Measurements from ENCODE around the gene CBFB.
"Not testable (repeated sequence)": the region's sequence is repeated elsewhere in the genome, so short reads cannot be mapped to it uniquely, and the experiment has no call there.

The CBFB gene

DNA sequence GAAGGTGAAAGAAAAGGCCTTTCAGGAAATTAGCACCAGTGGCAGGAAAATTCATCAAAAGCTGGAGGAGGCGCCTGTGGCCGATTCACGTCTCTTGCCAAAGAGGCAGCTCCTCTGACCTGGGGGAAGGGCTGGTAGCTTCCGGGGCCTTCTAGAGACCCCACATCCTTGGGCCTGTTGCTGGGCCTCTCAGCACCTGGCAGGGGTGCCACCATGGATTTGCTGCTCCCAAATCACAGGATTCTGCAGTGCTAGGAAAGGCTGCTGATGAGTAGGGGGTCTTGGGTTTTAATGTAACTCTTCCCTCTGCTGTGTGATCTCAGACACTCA, 11.6 kb upstream of the CBFB start:
- no peak for DNase-seq

DNA sequence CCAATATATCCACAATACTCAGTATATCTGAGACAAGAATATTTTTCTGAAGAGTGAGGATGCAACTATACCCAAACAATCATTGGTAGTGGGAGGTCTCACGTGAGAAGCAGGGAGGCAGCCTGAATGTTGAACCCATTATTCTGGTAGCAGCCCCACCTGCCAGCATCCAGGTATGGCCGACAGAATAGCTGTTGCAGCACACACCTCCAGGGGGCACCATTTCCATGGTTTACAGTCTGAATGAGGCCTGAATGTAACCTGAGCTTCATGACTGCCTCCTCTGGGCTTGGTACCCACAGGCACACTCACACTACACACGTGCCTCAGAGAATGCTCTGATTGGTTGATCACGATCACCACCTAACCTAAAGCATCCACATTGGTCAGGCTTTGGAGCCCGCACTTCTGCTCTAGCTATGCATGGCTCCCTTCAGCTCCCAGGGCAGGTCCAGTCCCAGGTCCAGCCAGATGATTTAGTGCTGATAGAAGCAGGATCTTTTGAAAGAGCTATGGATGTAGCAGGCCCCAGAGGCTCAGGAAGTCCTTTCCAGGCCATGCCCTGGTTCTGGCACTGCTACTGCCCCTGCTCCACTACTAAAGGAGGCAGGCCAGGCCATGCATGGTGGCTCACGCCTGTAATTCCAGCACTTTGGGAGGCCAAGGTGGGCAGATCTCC, 11.0 kb upstream of the CBFB start:
- DNase-seq, result peak; percentile 42 to 80

DNA sequence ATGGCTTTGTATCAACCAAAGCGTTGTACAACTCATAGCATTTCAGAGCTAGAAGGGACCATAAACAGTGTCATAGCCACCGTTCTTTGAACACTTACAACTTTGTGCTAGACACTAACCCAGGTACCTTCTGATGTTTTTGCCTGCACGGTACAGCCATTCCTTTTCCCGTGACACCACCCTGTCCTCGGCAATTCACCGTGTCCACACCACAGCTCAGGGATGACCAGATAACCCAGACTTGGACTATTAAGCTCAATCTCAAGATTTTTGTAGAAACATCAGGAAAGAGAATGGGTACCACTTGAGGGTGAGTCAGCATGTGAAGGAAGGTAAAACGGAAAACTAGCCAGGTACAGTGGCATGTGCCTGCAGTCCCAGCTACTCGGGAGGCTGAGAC, 9.8 kb upstream of the CBFB start:
- no peak for DNase-seq

DNA sequence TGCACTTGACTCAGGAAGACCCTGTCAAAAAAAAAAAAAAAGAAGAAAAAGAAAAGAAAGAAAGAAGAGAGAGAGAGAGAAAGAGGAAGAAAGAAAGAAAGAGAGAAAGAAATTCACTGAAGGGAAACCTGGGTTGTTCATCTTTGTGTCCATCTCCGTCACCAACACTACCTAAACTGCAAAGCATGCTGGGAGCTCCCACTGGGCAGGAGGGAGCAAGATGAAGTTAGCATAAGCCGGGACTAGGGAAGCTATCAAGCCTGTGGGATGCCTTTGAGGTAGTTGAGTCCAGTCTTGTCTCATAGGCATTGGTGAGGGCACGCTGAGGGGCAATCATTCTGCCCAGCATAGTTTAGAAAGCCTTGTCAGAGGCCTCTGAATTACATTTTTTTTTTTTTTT, 7.6 kb upstream of the CBFB start:
- no peak for DNase-seq

DNA sequence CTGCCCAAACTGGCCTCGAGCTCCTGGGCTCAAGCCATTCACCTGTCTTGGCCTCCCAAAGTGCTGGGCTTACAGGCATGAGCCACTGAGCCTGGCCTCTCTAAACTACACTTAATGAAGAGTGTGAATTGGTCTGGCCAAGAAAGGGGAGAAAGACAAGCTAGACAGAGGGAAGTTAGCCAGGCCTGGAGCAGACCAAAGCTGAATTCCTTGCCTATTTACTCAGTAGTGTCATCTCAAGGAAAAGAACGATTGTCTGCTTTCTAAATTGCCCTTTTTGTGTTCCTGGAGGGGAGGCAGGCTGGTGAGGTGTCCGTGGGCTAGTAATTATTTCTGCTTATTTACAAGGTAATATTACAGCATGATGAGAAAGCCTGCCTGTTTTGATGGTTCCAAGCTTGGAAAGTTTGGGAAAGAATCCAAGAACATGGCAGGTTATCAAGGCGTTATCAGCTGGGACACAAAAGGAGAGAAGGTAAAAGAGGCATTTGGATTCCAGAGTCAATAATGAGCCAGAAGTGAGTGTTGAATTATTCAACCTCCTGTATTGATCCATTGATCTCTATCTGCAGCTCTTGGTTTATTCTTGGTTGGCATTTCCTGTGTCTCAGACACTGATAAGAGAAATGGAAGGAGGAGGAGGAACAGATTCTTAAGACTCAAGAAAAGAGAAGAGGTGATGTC, 6.3 kb upstream of the CBFB start:
- DNase-seq, result no peak

DNA sequence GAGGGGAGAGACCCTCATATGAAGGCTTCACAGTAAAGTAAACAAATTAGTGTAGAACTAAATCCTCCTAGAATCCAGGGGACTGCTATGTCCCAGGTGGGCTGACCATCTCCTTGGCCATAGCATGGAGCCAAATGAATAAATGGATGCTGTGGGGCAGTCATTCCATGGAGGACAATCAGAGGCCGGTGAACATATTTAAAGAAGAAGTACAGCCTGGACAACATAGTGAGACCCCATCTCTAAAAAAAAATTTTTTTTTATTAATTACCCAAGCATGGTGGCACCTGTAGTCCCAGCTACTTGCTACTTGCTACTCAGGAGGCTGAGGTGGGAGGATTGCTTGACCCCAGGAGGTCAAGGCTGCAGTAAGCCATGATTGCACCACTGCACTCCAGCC, 5.3 kb upstream of the CBFB start:
- DNase-seq, result no peak

DNA sequence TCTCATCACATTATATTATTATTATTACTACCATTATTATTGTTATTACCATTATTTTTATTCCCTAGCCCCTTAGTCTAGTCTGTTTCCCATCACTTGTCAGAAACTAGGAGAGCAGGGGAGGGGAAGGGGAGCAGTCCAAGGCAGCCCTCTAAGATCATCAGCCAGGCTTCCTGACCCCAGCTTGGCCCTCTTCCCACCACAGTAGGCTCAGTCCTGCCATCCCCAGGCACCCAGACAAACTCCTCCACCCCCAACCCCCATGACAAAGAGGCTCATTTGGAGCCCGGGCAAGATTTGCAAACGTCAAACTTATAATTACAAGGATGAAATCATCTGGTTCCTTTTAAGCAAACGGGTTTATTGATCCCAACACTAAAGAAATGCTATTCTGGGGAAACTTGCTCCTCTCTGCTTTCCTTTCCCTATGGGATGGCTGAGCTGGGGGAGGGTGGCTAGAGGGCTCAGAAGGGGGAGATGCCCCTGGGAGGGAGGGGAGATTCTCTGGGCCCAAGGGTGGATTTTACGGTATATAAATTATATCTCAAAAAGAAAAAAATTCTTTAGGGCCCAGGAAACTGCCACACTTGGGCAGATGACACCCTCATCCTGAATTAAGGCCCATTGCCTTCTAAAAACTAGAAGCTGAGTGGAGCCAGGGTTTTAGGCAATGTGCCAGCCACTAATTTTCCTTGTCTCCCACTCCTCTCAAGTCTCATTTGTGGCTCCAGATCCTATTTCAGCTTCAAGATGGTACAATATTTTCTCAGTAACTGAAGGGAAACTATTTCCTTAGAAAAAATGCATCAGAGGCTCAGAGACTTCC, 4.4 kb upstream of the CBFB start:
- DNase-seq, result no peak

DNA sequence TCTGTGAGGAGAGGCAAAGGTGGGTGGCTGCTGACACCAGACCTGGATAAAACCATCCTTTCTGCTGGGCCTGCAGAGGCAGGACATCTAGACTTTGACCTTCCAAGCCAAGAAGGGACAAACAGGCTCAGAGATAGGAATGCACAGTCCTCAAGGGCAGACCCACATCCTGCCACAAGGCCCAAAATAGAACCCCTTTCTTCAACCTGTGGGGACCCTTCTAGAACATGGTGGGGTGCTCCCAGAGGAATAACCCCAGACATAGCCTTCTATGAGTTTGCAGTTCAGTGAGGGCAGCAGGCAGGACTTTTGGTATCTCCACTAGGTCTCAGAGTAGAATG, 3.8 kb upstream of the CBFB start:
- no peak for DNase-seq

DNA sequence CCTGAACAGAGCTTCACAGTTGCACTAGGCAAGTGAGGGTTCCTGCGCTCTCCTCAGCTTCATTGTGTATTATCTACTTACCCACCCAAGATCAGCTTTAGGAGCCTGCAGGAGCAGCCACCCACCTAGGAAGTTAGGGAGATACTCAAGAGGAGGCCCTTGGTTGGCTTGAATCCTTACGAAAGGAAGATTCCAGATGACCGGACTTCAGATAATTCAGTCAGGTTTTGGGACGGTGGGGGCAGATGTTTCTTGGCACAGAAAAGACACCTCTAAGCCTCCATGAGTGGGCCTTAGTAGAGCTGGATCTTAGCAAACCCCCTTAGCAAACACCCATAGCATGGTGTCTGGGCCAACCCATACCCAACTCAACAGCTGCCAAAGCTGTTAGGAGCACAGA, 2.4 kb upstream of the CBFB start:
- DNase-seq, result no peak

DNA sequence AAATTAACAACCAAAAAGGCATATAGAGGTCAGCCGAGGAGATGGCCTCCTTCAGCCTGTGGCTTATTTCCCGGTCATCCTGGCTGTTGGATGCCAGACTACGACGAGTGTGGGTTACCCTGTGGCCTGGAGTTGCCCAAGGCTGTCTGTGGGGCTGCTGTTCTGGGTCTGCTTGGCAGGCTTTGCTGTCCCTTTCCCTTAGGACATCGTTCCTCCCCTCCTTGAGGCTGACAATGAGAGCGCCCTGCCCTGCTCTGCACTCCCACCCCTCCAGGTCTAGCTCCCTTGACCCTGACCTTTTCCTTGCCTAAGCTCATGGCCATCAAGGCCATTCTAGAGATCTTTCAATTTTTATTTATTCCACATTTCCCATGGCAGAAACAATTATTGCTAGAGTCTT, 1.9 kb upstream of the CBFB start:
- no peak for DNase-seq

DNA sequence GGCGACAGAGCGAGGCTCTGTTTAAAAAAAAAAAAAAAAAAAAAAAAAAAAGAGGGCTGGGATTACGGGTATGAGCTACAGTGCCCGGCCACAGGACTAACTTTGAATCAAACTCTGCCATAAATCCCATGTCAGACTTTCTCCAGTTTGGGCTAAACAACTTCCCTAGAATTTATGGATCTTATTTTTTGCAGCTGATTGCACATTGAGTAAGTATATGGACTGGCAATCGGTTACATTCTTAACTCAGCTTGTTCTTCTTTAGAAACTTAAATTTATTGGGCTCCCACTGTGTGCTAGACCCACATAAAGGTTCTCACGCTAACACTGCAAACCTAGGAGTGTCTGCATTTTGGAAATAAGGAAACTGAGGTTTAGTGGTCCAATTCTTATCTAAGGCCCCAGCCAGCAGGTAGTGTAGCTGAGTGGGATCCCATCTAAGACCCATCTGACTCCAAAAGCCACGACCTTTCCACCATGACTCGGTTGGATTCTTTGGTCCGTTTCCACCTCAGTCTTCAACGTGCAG, 718 bp upstream of the CBFB start:
- no peak for DNase-seq

DNA sequence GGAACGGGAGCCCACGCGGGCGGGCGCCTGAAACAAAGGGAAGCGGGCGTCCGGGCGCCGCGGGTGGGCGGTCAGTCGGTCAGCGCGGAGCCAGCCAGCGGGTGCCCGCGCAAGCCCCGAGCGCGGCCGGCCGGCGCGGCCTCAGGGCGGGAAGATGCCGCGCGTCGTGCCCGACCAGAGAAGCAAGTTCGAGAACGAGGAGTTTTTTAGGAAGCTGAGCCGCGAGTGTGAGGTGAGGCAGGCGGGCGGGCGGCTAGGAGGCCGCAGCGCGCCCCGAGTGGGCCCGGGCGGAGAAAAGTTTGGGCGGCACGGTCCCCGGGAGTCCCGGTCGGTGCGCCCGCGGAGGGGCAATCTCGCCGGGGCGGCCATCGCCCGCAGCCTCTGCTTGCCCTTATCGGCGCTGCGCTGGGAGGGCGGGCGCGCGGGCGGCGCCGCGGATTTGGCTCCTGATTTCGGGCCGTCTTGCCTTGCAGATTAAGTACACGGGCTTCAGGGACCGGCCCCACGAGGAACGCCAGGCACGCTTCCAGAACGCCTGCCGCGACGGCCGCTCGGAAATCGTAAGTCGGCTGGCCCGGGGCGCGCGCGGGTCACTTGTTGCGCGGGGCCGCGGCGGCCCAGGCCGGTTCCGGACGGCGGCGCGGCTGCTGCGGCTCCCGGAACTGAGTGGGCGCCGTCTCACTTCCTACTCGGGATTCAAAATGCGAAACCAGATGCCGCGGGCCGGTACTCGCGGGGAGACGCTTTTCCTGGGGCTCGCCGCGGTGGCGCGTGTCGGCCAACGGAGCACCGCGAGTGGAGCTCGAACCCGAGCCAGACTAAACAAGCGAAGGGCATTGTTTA, 526 bp downstream of the CBFB start:
- peak; percentile 59 to 61 for DNase-seq

DNA sequence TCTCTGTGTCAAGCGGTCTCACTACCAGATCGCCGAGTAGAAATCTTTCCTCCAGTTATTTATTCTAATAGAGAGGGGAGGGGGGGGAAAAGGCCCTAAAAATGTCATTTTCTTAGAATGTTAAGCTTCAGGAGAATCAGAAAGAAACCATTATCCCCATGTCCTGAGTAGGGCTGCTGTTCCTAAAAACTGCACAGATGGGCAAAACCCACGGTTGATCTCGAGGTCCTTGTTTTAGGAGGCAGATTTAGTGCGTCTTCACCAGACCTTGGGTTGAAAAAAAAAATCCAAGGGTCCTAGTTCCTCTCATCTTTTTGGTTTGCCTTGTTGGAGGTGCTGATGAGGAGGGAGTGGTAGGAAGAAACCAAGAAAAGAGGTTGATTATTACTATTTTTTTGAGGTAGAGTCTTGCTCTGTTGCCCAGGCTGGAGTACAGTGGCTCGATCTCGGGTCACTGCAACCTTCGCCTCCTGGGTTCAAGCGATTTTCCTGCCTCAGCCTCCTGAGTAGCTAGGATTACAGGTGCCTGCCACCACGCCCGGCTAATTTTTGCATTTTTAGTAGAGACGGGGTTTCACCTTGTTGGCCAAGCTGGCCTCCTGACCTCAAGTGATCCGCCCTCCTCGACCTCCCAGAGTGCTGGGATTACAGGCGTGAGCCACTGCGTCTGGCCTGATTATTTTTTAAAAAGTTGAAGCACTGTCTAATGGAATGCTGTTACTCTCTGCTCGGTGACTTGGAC, 1.4 kb downstream of the CBFB start:
- DNase-seq, result peak in 1 of 2 donors; percentile 20

DNA sequence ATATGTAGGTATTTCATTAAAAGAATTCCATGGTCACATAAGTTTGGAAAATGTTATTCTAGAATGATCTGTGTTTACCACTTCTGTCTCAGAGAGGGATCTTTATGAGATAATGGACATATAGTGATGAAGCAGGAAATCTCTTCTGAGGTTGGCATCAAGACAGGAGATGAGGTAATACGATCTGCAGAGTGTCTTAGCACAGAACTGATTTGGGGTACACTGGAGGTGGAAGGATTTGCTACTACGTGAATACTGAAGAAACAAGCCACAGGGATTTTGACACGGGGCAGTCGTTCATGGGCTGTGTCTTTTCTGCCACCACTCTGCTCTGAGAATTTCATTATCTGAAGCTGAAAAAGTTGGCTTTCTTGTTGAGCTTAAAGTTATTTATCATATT, 5.5 kb downstream of the CBFB start:
- no peak for DNase-seq

DNA sequence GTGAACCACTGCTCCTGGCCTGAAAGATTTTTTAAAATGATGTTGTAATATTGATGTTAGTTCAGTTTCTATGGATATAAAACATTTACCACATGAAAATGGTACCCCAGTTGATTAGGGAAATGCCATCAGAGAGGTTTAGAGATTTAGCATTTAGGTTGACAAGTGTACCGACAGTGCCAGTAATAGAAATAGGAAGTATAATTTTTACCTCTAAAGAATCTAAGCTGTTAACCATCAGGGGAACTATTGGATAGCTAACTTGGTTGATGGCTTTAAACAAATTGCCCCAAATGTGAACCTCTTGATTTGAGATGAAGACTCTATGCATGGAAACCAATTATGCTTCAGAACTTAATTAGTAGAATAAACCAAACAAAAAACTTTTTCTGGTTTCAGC, 6.4 kb downstream of the CBFB start:
- DNase-seq, result no peak

DNA sequence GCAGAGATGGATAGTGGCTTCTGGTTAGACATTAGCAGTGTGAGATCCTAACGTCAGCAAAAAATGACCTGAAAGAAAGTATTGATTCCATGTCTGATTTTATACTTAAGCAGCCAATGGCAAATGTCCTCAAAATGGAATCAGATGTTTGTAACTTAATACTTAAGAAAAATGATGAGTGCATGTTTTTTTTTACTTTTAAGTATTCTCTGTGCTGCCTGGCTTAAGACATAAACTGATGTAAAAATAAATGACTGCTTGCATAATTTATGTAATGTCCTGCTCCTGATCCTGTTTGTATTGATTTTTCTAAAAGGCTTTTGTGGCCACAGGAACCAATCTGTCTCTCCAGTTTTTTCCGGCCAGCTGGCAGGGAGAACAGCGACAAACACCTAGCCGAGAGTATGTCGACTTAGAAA, 7.4 kb downstream of the CBFB start:
- DNase-seq, result no peak

DNA sequence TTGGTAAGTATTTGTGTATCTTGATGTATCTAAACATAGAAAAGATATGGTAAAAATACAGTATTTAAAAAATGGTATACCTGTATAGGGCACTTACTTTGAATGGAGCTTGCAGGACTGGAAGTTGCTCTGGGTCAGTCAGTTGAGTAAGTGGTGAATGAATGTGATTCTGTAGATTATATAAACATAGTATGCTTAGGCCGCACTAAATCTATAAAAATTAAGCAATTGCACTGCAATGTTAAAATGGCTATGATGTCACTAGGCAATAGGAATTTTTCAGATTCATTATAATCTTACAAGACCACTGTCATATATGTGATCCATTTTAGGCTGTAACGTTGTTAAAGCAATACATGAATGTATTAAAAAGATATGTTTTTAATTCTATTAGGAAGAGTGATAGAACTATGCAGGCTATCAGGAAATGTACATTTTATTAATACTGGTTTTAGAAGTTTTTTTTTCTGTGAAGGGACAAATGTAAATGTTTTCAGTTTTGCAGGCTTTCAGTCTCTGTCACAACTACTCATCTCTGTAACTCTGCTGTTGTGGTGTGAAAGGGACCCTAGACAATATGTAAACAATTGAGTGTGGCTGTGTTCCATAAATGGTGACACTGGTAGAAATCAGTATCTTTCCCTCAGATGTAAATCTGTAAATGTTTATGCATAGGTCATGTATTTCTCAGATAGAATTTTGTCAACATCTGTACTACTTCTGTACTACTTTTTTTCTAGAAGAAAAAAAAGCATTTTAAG, 10.5 kb downstream of the CBFB start:
- no peak for DNase-seq

DNA sequence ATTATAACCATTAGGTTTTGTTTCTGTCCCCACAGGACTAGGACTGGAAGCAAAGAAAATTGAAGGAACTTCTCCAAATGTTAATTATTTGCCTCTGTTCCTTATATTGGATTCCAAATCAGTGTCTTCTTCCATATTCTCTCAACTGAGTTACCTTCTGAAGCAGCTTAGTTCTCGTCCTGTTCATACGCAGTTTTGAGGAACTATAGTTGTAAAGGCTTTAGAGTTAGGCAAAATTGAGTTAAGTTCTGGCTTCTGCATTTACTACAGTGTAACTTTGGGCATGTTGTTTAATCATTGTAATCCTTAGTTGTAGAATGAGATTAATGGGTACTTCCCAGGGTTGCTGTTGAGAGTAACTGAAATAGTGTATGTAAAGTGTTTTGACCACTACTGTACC, 11.2 kb downstream of the CBFB start:
- DNase-seq, result peak; percentile 25 to 38

DNA sequence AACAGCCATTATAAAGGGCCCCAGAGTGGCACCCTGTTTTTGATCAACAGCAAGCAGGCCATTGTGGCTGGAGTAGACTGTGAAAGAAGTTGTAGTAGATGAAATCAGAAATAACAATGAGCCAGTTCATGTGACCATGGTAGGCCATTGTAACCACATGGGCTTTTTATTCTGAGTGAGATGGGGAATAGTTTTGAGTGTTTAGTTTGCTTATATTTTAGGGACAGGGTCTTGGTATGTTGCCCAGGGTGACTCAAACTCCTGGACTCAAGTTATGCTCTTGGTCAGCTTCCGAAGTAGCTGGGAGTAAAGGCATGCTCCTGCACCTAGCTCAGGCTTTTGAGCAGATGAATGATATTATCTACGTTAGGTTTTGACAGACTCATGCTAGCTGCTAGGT, 12.0 kb downstream of the CBFB start:
- DNase-seq, result no peak

DNA sequence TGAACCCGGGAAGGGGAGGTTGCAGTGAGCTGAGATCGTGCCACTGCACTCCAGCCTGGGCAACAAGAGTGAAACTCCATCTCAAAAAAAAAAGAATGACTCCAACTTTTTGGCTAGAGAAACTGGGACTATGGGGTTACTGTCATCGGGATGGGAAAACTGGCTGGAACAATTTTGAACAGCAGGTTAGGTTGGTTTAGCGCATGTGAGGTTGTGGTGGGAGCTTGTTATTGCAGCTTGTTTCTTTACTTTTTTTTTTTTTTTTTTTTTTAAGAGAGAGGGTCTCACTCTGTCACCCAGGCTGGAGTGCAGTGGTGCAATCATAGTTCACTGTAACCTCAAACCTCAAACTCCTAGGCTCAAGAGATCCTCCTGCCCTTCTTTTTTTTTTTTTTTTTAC, 12.6 kb downstream of the CBFB start:
- DNase-seq, result not testable (repeated sequence)

DNA sequence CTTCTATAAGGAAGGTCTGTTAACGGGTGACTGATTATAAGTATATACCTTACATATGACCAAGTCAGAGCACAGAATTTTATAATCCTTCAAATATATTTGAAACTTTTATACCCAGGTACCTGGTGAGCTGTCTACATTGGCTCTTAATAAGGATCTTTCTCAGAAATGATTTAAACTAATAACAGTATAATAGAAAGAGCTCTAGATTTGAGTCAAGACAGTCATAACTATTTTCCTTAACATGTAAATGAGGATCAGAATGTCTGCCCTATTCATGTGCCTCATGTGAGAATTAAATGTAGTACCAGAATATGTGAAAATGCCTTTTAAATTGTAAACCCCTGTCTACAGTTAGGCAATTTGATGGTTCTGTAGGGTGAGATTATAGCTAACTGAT, 14.5 kb downstream of the CBFB start:
- no peak for DNase-seq

DNA sequence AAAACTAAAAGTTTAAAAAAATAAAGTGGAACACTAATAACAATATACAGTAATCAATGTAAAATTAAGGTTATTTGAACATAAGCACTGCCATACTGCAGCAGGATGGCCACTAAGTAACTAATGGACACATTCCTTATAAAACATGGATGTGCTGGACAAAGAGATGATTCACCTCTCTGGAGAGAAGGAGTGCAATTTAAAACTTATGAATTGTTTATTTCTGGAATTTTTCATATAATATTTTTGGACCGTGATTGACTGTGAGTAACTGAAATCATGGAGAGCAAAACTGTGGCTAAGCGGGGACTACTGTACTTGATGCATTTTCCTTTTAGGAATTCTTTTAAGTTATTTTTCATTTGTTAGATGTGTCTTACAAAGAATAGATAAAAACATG, 21.8 kb downstream of the CBFB start:
- DNase-seq, result no peak

All from inflammatory macrophage treated with lipopolysaccharide for 1 hour (primary cell).